ENCODE data around the gene SMIM41. TPM values are rescaled to one million over a fixed set of nuclear protein-coding genes. Genes with fewer than 3 reads are reported as not detected.

The SMIM41 gene
- total RNA-seq, 1 donor from 2014 or later: not detected

DNA sequence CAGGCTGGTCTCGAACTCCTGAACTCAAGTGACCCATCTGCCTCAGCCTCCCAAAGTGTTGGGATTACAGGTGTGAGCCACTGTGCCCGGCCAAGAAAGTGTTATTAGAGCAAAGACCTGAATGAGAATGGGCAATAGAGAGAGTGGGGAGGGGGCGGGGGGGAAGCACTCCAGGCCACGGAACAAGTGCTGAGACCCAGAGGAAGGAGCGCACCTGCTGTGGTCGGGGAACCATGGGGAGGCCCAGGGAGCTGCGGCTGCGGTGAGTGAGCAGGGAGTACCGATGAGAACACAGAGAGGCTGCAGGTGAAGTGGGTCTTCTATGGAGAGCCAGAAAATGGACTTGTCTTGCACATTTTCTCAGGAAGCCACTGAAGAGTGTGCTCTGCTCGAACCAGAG lies 10.8 kb downstream of the SMIM41 start:
- DNase-seq (ENCODE audit: low read depth): no peak
- Histone ChIP-seq H3K36me3 (ENCODE audit: control insufficient read depth, insufficient read depth, low read length) (no peaks in the 10 kb centered on the region), H3K4me3 (ENCODE audit: low read depth, low read length) (no peak overlapping the region), H3K27me3 (ENCODE audit: control insufficient read depth, insufficient read depth, low read length) (peaks cover 44% of the 10 kb centered on the region)
- TF ChIP-seq, protein P1, sequence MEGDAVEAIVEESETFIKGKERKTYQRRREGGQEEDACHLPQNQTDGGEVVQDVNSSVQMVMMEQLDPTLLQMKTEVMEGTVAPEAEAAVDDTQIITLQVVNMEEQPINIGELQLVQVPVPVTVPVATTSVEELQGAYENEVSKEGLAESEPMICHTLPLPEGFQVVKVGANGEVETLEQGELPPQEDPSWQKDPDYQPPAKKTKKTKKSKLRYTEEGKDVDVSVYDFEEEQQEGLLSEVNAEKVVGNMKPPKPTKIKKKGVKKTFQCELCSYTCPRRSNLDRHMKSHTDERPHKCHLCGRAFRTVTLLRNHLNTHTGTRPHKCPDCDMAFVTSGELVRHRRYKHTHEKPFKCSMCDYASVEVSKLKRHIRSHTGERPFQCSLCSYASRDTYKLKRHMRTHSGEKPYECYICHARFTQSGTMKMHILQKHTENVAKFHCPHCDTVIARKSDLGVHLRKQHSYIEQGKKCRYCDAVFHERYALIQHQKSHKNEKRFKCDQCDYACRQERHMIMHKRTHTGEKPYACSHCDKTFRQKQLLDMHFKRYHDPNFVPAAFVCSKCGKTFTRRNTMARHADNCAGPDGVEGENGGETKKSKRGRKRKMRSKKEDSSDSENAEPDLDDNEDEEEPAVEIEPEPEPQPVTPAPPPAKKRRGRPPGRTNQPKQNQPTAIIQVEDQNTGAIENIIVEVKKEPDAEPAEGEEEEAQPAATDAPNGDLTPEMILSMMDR (IDR thresholded peaks at IDR 0.05; ENCODE audit: insufficient read depth, low read length, poor library complexity, severe bottlenecking): no peak

DNA sequence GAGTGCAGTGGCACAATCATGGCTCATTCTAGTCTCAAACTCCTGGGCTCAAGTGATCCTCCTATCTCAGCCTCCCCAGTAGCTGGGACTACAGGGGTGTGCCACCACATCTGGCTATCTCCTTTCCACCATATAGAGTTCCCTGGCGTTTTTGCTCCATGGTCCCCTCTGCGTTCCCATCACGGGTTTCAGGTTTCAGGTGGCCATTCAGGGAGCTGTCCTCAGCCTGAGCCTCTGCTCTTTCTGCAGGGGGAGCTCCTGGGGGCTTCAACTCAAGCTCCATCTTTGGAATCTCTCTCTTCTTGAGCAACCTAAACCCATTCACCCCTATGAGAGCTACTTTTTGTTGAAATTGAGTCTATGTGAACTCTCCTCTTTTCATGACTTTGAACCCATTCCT lies 11.6 kb downstream of the SMIM41 start:
- no peaks in the 10 kb centered on the region for H3K36me3 ChIP-seq (ENCODE audit: control insufficient read depth, insufficient read depth, low read length)
- TF ChIP-seq, protein P1 (IDR thresholded peaks at IDR 0.05; ENCODE audit: insufficient read depth, low read length, poor library complexity, severe bottlenecking): no peak
- H3K4me3 ChIP-seq (ENCODE audit: low read depth, low read length): no peak overlapping the region
- peaks cover 40% of the 10 kb centered on the region for H3K27me3 ChIP-seq (ENCODE audit: control insufficient read depth, insufficient read depth, low read length)
- DNase-seq (ENCODE audit: low read depth): no peak

DNA sequence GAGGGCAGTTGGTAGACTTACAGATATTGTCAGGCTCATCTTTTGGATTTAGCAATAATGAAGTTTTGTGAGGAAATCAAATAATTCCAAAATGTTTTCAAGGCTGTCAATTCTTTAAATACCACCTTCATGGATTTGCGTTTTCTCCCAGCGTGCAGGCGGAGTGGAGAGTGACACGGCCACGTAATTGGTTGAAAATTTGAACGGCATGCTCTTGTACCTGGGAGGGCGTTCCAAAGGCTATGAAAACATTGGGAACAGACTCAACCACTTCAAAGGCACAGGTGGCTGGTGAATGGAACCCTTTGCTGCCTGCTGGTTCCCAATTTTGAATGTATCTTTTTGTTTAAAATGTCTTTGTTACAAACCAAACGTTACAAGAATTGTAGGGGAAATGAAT lies 12.4 kb downstream of the SMIM41 start:
- no peak for DNase-seq (ENCODE audit: low read depth)
- Histone ChIP-seq H3K27me3 (ENCODE audit: control insufficient read depth, insufficient read depth, low read length) (peaks cover 32% of the 10 kb centered on the region), H3K4me3 (ENCODE audit: low read depth, low read length) (no peak overlapping the region), H3K36me3 (ENCODE audit: control insufficient read depth, insufficient read depth, low read length) (no peaks in the 10 kb centered on the region)
- TF ChIP-seq, protein P1 (IDR thresholded peaks at IDR 0.05; ENCODE audit: insufficient read depth, low read length, poor library complexity, severe bottlenecking): no peak

DNA sequence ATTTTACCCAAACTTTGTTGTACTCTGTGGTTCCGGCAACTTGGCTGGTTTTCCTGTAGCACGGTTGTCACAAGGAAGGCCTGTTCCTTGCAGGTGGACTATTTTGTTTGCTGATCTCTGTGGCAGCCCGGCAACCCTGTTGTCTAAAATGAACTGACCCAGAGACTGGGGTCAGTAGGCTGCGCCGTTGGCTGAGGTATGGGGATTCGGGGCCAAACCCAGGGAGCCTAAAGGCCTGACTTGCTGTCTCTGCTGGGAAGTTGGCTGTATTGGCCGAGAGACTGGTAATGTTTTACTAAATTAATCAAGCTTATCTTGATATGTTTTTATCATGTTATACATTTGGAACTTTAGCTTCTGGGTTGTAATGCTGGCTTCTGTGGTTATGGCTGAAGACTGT lies 13.8 kb downstream of the SMIM41 start:
- Histone ChIP-seq H3K36me3 (ENCODE audit: control insufficient read depth, insufficient read depth, low read length) (no peaks in the 10 kb centered on the region), H3K27me3 (ENCODE audit: control insufficient read depth, insufficient read depth, low read length) (peaks cover 18% of the 10 kb centered on the region), H3K4me3 (ENCODE audit: low read depth, low read length) (no peak overlapping the region)
- TF ChIP-seq, protein P1 (IDR thresholded peaks at IDR 0.05; ENCODE audit: insufficient read depth, low read length, poor library complexity, severe bottlenecking): no peak
- no peak for DNase-seq (ENCODE audit: low read depth)

DNA sequence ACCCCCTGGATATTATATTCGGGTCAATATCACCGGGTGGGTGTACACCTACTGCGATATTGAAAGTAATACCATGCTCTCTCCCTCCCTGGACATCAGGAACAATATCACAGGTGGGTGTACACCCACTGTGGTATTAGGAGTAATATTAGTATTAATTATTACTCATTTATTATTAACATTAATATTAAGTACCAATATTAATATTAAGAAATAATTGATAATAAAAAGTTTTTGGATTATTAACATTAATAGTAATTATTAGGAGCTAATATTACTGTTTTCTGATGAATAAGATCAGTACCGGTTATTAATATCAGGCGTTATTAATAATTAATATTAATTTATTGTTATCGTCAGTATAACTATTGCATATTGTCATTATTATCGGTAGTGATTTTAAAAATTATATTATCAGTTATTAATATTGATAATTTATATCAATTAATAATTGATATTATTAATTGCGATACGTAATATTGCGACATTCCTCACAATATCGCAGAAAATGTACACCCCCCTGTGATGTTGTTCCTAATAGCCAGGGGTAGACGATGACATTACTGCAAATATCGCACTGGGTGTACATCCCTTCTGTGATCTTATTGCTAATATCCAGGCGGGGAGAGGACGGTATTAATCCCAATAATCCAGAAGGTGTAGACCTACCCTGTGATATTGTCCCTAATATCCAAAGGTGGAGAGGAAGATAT lies 17.0 kb downstream of the SMIM41 start:
- Histone ChIP-seq H3K36me3 (ENCODE audit: control insufficient read depth, insufficient read depth, low read length) (no peaks in the 10 kb centered on the region), H3K27me3 (ENCODE audit: control insufficient read depth, insufficient read depth, low read length) (peaks cover 2% of the 10 kb centered on the region), H3K4me3 (ENCODE audit: low read depth, low read length) (no peak overlapping the region)
- DNase-seq (ENCODE audit: low read depth): no peak
- TF ChIP-seq, protein P1 (IDR thresholded peaks at IDR 0.05; ENCODE audit: insufficient read depth, low read length, poor library complexity, severe bottlenecking): no peak

Data from kidney epithelial cell (primary cell).